GM12872 (cell line): ENCODE data around the gene HSPG2.

Source experiments
- TF ChIP-seq, protein P1 (sequence below): IDR thresholded peaks from 3 replicates; pipeline ENCODE4 v1.5.1; 2011; ENCODE audit warnings: low read depth, mild to moderate bottlenecking, low read length, moderate library complexity; ENCODE audit not compliant: insufficient read depth

Gene HSPG2

DNA sequence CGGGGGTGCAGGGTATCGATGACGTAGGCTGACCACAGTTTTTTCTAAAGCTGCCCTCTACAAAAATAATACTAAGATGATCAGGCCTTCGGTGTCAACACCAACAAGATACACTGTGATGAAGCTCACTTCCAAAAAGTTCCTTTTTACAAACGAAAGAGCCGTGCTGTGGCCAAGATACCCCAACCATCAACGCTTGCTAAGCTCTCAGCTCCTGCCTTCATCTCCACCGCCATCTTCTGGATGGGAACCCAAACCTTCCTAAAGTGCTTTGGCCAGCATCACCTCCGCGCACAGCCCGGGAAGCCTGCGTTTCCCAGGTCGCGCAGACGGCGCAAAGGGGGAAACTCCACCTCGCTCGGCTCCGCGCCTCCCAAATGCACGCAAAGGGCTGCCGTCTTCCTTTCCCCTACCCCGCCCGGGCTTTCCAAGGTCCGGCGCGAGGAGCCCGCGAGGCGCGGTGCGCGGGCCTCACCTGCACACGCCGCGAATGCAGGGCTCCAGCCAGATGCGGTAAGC, 154.7 kb downstream of the HSPG2 start:
- TF ChIP-seq, protein P1, sequence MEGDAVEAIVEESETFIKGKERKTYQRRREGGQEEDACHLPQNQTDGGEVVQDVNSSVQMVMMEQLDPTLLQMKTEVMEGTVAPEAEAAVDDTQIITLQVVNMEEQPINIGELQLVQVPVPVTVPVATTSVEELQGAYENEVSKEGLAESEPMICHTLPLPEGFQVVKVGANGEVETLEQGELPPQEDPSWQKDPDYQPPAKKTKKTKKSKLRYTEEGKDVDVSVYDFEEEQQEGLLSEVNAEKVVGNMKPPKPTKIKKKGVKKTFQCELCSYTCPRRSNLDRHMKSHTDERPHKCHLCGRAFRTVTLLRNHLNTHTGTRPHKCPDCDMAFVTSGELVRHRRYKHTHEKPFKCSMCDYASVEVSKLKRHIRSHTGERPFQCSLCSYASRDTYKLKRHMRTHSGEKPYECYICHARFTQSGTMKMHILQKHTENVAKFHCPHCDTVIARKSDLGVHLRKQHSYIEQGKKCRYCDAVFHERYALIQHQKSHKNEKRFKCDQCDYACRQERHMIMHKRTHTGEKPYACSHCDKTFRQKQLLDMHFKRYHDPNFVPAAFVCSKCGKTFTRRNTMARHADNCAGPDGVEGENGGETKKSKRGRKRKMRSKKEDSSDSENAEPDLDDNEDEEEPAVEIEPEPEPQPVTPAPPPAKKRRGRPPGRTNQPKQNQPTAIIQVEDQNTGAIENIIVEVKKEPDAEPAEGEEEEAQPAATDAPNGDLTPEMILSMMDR = peak; percentile 42

DNA sequence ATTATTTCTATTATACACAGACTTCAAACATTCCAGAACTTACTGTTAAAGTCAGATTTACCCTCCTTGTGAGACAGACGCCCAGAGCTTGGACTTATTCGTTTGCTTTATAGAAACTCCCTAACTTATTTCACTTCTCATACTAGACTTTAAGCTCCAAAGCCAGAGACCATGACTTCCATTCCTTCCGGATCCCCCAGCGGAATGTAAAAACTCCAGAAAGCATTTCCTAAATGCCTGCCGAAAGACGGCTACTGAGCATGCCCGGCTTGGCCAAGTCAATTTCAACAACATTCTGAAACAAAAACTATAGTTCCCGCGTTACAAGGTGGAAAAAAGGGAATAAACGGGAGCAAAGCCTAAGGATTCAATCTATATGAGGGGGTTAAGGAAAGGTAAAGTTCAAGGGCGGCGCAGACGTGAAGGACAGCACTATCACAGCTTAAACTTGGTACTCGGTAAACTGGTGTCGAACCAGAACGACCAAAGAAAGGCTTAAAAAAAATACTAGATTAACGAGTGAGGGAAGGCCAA, 155.2 kb downstream of the HSPG2 start:
- TF ChIP-seq, protein P1 = no peak

DNA sequence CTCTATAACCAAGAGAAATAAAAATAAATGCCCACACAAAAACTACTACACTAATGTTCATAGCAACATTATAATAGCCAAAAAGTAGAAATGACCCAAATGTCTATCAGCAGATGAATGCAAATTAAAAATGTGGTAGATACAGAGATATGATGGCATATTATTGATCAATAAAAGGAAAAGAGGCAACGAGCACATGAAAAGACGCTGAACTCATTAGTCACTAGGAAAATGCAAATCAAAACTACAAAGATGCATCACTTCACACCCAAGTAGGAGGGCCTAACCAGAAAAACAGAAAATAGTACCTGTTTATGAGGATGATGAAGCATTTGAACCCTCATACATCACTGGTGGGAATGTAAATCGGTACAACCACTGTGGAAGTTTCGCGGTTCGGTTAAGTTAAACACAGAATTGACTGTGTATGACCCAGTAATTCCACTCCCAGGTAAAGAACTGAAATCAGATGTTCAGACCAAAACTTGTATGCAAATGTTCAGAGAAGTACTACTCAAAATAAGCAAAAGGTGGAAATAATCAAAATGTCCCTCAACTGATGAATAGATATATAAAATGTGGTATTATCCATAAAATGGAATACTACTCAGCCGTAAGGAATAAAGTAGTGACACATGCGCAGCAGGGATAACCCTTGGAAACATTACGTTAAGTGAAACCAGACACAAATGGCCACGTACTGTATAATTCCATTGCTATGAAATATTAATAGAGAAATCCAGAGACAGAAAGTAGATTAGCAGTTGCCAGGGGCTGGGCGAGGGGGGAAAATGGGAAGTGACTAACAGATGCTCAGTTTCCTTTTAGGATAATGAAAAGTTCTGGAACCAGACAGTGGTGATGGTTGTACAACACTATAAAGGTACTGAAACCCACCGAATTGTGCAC, 157.2 kb downstream of the HSPG2 start:
- TF ChIP-seq, protein P1 = no peak

- TF ChIP-seq, protein P1 = no peak
Measured at GRCh38 chr1:21778405-21778727, 158.7 kb downstream of the HSPG2 start.

GRCh38 chr1:21775985-21776562, 161.0 kb downstream of the HSPG2 start:
- TF ChIP-seq, protein P1 = no peak

- TF ChIP-seq, protein P1 = no peak
Measured at GRCh38 chr1:21775550-21775914, 161.6 kb downstream of the HSPG2 start.

GRCh38 chr1:21774835-21775549, 162.1 kb downstream of the HSPG2 start:
- TF ChIP-seq, protein P1 = no peak
